Measurements from ENCODE around the gene TBC1D21.

Gene TBC1D21

GRCh38 chr15:73873456-73873855, at the start of gene TBC1D21:
Gene TBC1D21 (plus strand): TSS chr15:73873564. CDS start chr15:73873710, 146 bp downstream.
- DNase-seq (ENCODE audit: low read depth) = no peak

- DNase-seq (ENCODE audit: low read depth) = no peak
Measured at GRCh38 chr15:73826711-73827251, 46.6 kb upstream of the TBC1D21 start.

- no peak for DNase-seq (ENCODE audit: low read depth)
Measured at GRCh38 chr15:73829523-73829922, 43.8 kb upstream of the TBC1D21 start.

GRCh38 chr15:73832657-73833056, 40.7 kb upstream of the TBC1D21 start:
- no peak for DNase-seq (ENCODE audit: low read depth)

- no peak for DNase-seq (ENCODE audit: low read depth)
Measured at GRCh38 chr15:73836845-73837244, 36.5 kb upstream of the TBC1D21 start.

- DNase-seq (ENCODE audit: low read depth) = no peak
Measured at GRCh38 chr15:73838831-73839426, 34.4 kb upstream of the TBC1D21 start.

GRCh38 chr15:73839699-73840377, 33.5 kb upstream of the TBC1D21 start:
- DNase-seq (ENCODE audit: low read depth) = no peak

GRCh38 chr15:73840771-73841170, 32.6 kb upstream of the TBC1D21 start:
- DNase-seq (ENCODE audit: low read depth) = no peak

- no peak for DNase-seq (ENCODE audit: low read depth)
Measured at GRCh38 chr15:73841756-73842725, 31.3 kb upstream of the TBC1D21 start.

GRCh38 chr15:73843787-73844186, 29.6 kb upstream of the TBC1D21 start:
- DNase-seq (ENCODE audit: low read depth) = no peak

GRCh38 chr15:73844356-73844755, 29.0 kb upstream of the TBC1D21 start:
- DNase-seq (ENCODE audit: low read depth) = no peak

GRCh38 chr15:73845507-73845906, 27.9 kb upstream of the TBC1D21 start:
- DNase-seq (ENCODE audit: low read depth) = no peak

GRCh38 chr15:73845907-73846306, 27.5 kb upstream of the TBC1D21 start:
- no peak for DNase-seq (ENCODE audit: low read depth)

- DNase-seq (ENCODE audit: low read depth) = no peak
Measured at GRCh38 chr15:73849641-73850040, 23.7 kb upstream of the TBC1D21 start.

- no peak for DNase-seq (ENCODE audit: low read depth)
Measured at GRCh38 chr15:73850228-73850627, 23.1 kb upstream of the TBC1D21 start.

- DNase-seq (ENCODE audit: low read depth) = peak; percentile 21
Measured at GRCh38 chr15:73851689-73852088, 21.7 kb upstream of the TBC1D21 start.

- no peak for DNase-seq (ENCODE audit: low read depth)
Measured at GRCh38 chr15:73852507-73852906, 20.9 kb upstream of the TBC1D21 start.

GRCh38 chr15:73854265-73854664, 19.1 kb upstream of the TBC1D21 start:
- no peak for DNase-seq (ENCODE audit: low read depth)

- DNase-seq (ENCODE audit: low read depth) = no peak
Measured at GRCh38 chr15:73856458-73857192, 16.7 kb upstream of the TBC1D21 start.

- no peak for DNase-seq (ENCODE audit: low read depth)
Measured at GRCh38 chr15:73857193-73857920, 16.0 kb upstream of the TBC1D21 start.

- no peak for DNase-seq (ENCODE audit: low read depth)
Measured at GRCh38 chr15:73858062-73858461, 15.3 kb upstream of the TBC1D21 start.

Measured in GM04504 (cell line).